ENCODE measurements around the gene RPS8. TPM values are rescaled to one million over a fixed set of nuclear protein-coding genes. Genes with fewer than 3 reads are reported as not detected.
A peak's percentile ranks its signal among the peaks of the same experiment; 100 is the strongest.
"Not testable (repeated sequence)": the region's sequence is repeated elsewhere in the genome, so short reads cannot be mapped to it uniquely, and the experiment has no call there.

The RPS8 gene
- 1,343 TPM for total RNA-seq
- long read RNA-seq, transcript RPS8-207 (5 exons, 1,115 nt) = minor isoform, 39 of 300 reads
- long read RNA-seq, transcript RPS8-202 (6 exons, 881 nt) = major isoform, 168 of 300 reads
- long read RNA-seq, partial matches to known transcripts = 67 of 300 reads
- long read RNA-seq, other reads (novel, unspliced or antisense) = 18 of 300 reads

DNA sequence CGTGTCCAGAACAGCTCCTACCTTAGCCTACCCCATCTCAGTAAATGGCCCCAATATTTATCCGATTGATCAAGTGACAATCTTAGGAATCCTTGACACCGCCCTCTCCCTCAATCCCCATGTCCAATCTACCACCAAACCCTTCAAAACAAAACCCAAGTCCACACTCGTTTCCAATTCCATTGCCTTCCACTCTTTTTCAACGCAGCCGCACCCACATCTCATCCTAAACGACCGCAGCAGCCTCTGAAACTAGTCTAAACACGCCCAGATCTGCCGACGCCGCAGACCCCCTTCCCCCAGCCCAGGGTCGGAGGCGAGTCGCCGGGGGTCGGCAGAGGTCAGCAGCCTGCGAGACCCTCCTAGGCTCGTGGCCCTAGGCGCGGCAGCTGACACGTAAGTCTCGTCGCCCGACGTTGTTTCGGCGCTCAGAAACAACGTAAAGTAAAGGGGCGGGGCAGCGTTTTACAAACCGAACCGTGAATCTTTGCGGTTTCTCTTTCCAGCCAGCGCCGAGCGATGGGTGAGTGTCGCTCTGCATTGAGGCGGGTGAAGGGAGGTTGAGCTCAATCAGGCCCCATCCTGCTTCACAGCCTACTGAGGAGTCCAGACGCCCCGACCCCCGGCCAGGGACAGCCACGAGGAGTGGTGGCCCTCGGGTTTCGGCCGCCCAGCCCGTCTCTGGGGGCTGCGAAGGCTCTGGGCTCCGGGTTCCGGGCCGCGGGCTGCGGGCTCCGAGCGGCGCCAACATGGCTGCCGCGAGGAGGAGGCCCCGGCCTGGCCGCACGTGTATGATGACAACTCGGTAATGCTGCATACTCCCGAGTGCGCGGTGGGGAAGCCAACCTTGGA lies at the start of gene RPS8:
TSS of gene RPS8 (plus strand) at position 463 of the 852 bp plus-strand sequence. CDS start at position 520, 57 bp downstream.
- DNase-seq (ENCODE audit: low spot score) = peak; percentile 96

DNA sequence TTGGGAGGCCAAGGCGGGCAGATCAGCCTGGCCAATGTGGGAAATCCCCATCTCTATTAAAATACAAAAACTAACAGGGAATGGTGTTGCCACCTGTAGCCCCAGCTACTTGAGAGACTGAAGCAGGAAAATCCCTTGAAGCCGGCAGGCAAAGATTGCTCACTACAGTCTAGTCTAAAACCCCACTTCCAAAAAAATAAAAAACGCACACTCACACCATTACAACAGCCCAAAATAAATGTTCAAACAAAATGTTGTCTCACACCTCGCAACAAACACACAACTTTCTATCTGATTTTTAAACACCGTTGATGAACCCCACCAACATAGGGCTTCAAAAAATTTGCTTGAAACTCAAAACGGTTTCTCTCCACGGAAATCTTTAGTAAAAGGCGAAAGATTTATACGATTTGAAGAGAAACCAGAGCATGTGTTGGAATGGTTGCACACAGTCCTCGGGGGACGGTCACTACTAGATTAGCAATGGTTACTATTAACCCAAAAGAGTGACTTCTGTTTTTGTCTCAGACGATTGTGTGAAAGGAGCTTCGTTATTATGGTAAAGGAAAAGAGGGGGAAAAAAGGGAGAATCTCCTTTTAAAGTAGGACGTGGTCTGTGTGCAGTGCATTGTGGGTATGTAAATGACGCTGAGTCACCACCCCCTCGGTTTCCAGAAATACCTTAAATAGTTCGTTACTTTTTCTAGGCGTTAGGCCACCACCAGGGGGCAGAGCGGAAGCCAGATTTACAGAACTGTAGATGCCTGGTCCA lies 44.4 kb upstream of the RPS8 start, which contains the start of gene RNU5D-1:
TSS of gene RNU5D-1 (minus strand) at position 430 of the 772 bp plus-strand sequence.
- peak; percentile 93 for DNase-seq (ENCODE audit: low spot score)

DNA sequence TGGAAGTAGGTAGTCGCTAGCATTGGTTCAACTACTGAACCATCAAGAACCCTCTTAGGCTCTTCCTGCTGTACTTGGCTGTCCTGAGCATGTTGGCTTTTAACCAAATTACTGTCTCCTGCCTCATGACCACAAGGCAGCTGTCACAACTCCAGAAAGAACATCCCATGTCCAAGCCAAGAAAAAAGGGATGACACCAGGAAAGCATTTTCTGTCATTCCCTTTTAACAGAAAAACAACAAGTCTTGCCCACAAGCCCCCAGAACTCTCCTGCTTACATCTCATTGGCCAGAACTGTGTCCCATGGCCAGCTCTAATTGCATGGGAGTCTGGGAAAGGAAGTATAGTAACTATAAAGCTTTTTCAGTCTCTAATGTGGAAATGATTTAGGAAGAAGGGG lies 42.0 kb upstream of the RPS8 start:
- DNase-seq (ENCODE audit: low spot score) = no peak

DNA sequence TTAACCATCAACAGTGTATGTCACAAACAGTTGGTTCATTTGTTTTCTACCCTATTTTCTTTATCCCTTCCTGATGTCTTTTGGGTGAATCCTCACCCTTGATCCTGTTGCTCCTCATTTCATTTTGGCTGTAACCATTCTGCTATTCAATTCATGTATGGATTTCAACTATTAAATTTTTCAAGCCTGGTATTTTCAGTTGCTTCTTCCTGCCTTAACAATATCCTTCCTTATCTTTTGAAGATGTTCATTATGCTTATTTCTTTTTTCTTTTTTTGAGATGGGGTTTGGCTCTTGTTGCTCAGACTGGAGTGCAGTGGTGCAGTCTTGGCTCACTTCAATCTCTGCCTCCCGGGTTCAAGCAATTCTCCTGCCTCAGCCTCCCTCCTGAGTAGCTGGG lies 41.6 kb upstream of the RPS8 start:
- DNase-seq (ENCODE audit: low spot score) = no peak

DNA sequence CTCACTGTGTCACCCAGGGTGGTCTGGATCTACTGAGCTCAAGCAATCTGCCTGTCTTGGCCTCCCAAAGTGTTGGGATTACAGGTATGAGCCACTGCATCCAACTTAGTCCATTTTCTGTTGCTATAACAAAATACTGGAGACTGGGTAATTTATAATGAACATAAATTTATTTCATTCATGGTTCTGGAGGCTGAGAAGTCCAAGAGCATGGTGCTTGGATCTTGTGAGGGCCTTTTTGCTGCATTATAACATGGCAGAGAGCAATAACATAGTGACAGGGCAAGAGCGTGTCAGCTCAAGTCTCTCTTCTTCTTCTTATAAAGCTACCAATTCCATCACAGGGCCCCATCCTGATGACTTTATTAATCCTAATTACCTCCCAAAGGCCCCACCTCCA lies 39.3 kb upstream of the RPS8 start:
- DNase-seq (ENCODE audit: low spot score) = no peak

DNA sequence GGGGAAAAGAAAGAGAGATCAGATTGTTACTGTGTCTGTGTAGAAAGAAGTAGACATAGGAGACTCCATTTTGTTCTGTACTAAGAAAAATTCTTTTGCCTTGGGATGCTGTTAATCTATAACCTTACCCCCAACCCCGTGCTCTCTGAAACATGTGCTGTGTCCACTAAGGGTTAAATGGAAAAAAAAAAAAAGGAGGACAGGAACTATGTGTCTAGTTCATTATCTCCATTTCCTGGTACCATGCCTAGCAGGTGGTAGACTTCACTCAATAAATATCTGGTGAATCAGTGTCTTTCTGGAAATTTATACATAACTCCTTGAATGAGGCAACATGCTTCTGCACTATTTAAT lies 36.4 kb upstream of the RPS8 start:
- DNase-seq (ENCODE audit: low spot score) = not testable (repeated sequence)

DNA sequence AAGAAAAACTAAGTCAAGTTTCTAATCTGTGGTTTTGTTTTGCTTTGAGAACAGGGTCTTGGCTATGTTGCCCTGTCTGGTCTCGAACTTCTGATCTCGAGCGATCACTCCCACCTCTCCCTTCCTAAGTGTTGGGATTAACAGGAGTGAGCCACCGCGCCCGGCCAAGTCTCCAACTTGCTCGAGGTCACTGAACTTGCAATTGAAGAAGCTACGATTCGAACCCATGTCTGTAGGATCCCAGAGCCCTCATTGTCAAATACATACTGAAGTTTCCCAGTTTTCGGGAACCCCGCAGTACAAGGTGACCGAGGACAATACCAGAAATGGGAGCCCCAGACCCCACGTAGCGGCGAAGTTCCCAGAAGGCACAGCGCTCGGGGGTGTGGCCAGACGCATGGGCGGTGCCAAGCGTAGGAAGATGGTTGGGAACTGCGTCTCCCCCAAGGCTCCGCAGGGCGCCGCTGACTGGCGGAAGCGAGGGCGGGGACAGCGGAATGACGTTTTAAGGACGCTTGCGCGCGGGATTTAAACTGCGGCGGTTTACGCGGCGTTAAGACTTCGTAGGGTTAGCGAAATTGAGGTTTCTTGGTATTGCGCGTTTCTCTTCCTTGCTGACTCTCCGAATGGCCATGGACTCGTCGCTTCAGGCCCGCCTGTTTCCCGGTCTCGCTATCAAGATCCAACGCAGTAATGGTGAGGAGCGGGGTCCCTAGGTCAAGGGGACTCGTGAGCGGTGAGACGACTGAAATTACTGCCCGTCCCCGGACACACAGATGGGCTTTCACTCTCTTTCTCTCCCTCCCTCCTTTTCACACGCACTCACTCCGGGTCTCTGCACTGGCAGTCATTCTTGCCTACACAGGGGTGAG lies 35.8 kb upstream of the RPS8 start, which contains the start of gene KIF2C:
TSS of gene KIF2C (plus strand) at position 531 of the 872 bp plus-strand sequence. CDS start at position 627, 96 bp downstream.
- peak; percentile 99 for DNase-seq (ENCODE audit: low spot score)

DNA sequence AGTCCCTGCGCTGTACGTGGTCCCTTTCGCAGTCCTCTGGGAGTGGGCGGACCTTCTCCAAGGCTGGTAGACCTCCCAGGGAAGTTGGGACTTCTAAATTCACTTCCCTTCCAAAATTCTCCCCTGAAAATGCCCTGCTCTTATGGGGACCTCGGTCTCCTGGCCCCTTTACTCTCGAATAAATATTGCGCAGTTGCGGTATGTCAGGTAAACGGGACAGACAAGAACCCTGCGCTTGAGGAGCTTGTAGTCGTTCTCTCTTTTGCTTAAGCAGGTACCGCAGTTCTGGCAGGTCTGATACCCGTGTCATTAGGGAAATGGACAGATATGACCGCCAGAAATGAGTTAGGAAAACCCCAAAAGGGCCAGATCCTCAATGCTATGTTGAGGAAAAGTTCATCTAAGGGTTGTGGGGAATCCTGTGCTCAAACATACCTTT lies 35.1 kb upstream of the RPS8 start:
- no peak for DNase-seq (ENCODE audit: low spot score)

DNA sequence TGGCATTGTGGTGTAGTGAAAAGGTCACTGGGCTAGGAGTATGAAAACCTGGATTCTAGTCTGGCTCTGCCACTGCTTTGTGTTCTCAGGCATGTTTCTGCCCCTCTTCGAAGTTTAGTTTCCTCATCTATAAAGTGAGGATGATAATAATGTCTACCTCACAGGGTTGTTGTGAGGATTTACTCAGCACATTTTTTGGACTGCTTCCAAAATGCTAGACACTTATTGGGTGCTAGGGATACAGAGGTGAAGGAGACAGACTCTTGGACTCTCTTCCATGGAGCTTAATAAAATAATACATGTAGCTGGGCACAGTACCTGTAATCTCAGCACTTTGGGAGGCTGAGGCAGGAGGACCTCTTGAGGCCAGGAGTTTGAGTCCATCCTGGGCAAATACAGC lies 32.1 kb upstream of the RPS8 start:
- DNase-seq (ENCODE audit: low spot score) = no peak

DNA sequence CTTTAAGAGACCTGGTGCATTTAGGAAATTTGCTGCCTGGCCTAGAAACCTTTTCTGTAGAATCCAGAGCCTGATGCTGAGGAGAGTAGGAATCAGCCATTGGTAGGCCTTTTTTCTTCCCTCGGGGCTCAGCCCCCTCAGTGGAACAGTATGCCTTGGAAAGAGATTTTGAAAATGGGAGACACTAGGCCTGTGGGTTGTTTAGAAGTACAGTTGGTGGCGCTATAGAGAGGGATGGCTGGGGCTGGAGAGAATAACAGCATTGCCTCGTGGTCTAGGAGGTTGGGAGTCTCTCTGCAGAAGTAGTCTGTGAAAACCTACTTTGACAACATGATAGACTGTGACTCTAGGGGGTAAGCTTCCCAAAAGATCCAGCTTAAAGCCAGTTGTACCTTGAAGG lies 27.5 kb upstream of the RPS8 start:
- no peak for DNase-seq (ENCODE audit: low spot score)

DNA sequence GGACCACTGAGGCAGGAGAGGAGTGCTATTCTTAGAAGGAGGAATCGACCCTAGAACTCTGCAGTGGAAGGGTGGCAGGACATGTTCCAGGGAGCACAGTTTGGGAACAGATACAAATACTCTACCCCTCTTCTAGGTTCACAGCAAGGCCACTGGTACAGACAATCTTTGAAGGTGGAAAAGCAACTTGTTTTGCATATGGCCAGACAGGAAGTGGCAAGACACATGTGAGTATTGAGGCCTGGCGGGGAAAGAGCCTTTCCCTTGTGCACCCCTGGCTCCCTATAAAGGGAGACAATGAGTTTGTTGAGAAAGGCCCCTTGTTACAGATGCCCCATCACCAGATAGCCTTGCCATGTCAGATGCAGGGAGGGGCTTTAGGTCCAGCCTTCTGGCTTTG lies 17.9 kb upstream of the RPS8 start:
- DNase-seq (ENCODE audit: low spot score) = no peak

DNA sequence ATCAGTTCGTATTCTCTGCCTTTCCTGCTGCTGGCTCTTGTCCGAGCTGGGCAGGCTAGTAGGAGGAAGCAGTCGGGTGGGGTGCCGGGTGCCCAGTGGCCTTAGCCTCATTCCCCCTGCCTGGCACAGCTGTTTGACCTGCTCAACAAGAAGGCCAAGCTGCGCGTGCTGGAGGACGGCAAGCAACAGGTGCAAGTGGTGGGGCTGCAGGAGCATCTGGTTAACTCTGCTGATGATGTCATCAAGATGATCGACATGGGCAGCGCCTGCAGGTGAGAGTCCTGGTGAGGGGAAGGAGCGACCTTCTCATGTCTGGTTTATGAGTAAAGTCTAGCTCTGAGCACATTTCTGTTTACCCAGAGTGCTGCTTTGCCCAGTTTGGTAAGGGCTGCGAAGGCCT lies 16.3 kb upstream of the RPS8 start:
- DNase-seq (ENCODE audit: low spot score) = no peak

DNA sequence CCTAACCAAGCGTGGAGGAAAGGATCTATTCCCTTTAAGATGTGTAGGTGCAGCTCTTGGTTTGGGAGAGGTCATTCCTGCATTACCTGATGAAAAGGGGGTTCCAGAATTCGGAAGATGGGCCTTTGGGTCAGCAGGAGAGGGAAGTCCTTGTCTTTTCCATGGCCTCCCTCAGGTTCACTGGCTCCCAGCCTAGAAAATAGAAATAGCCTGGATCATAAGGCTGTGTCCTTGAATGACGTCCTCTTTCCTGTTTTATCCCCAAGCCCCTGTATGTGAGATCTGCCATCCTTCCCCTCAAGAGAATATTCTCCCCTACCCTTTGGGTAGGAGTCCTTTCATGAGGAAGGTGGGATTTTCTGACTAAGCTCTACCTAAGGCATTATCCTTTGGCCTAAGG lies 14.5 kb upstream of the RPS8 start:
- no peak for DNase-seq (ENCODE audit: low spot score)

DNA sequence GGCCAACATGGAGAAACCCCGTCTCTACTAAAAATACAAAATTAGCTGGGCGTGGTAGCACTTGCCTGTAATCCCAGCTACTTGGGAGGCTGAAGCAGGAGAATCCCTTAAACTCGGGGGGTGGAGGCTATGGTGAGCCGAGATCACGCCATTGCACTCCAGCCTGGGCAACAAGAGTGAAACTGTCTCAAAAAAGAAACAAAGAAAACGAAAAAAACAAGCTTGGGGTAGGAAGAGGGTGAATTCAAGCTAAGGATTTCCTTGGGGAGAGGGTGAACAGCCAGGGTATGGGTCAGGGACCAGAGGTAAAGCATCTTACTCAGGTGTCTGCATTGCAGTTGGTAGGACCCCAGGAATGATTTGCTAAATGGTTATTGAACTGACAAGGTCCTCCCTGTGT lies 8.9 kb upstream of the RPS8 start:
- DNase-seq (ENCODE audit: low spot score) = not testable (repeated sequence)

DNA sequence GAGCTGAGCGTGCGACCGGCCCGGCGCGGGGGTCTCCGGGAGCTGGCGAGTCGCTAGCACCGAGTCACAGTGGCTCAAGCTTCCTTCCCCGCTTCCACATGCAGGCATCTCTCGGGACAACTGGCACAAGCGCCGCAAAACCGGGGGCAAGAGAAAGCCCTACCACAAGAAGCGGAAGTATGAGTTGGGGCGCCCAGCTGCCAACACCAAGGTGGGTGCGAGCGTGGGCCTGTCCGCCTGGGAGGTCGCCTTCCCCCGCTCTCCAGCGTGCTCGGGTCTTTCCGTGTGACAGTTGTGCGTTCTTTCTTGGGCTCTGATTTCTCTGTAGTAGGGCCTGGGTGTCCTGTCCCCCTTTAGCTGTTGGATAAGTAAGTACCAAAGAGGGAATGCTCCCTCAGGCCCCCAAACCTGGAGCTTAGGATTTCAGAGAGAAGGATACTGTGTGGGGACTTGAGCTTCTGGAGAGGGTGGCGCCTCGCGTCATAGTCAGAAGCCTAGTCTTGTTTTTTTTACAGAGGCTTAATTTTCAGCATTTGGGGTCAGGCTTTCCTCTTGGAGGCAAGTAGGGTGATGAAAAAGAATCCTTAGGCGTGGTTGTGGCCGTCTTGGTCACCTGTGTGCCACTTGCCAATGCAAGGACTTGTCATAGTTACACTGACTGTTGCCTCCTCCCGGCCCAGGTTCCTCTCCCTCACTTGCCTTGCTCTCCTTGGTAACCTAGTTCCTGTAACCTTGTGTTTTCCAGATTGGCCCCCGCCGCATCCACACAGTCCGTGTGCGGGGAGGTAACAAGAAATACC lies 790 bp downstream of the RPS8 start:
- DNase-seq (ENCODE audit: low spot score) = no peak

DNA sequence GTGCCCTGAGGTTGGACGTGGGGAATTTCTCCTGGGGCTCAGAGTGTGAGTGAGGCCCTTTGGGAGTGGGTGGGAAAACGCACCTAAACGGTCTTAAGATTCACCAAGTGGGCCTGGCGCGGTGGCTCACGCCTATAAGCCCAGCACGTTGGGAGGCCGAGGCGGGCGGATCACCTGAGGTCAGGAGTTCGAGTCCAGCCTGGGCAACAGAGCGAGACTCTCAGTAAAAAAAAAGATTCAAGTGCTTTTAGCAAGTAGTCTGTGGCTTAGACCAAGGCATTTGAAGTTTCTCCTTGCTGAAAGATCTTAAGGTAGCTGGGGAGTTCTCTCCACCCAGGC lies 1.4 kb downstream of the RPS8 start:
- DNase-seq (ENCODE audit: low spot score) = no peak

DNA sequence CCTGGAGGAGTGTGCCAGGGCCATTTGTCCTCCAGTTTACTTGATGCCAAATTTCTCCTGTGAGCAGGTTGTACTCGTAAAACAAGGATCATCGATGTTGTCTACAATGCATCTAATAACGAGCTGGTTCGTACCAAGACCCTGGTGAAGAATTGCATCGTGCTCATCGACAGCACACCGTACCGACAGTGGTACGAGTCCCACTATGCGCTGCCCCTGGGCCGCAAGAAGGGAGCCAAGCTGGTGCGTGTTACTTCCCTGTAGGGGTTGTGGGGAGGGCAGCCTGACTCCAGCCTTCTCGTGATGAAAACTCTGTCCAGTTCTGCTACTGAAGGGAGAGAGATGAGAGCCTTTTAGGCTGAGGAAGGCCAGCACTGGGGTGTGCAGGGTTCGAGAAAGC lies 2.2 kb downstream of the RPS8 start:
- no peak for DNase-seq (ENCODE audit: low spot score)

DNA sequence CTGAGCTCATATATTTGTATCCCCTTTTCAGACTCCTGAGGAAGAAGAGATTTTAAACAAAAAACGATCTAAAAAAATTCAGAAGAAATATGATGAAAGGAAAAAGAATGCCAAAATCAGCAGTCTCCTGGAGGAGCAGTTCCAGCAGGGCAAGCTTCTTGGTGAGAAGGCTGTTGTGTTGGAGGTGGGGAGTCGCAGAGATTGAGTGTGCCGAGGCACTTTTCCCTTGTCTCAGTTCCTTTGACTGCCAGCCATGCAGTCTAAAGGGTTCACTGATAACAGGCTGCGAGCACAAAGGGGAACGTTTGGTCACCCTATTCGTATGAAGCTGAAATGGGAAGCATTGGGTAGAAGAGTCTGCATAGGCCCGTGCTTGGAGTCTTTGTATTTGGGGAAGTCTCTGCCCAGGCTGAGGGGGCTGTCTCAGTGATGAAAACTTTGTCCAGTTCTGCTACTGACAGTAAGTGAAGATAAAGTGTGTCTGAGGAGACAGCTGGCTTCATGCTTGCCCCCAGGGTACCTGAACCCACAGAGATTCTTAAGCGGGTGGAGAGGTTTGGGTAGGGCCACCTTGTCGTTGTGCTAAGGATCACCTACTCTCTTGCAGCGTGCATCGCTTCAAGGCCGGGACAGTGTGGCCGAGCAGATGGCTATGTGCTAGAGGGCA lies 2.8 kb downstream of the RPS8 start:
- no peak for DNase-seq (ENCODE audit: low spot score)

DNA sequence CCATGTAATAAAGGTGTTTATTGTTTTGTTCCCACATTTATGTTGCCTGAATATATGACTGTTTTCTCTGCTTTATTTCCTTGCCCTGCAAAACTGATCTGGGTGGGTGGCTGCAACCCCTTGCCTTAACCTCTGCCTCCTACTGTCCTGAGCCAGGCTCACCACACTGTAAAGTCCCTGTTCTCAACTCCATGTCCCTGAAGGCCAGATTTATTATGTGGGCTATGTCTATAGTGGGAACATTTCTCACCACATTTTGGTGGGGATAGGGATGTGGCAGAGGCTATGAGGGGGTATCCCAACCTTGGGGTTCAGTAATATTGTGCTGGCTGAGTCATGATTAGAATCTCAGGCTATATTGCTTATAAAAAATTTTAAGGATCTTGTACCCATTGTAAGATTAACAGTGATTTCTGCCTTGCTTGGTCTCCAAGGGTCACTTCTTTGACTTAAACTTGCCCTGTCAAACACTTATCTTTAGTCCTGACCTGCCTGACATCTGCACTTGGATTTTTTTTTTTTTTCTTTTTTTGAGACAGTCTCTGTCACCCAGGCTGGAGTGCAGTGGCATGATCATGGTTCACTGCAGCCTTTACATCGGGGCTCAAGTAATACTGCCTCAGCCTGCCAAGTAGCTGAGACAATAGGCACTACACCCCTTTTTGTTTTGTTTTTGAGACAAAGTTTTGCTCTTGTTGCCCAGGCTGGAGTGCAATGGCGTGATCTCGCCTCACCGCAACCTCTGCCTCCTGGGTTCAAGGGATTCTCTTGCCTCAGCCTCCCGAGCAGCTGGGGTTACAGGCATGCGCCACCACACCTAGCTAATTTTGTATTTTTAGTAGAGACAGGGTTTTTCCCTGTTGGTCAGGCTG lies 3.6 kb downstream of the RPS8 start:
- no peak for DNase-seq (ENCODE audit: low spot score)

Data from mesenteric fat pad (tissue), 1 donor.